Osteocyte (in vitro differentiated cells): ENCODE measurements around the gene LMO1. TPM values are rescaled to one million over a fixed set of nuclear protein-coding genes. Genes with fewer than 3 reads are reported as not detected.

ENCODE experiments used
- DNase-seq: peaks from one replicate; pipeline ENCODE4 v3.0.0; 2021; ENCODE audit warnings: mixed read lengths; ENCODE audit not compliant: unreplicated experiment; ENCODE audit errors: extremely low spot score
- H3K27ac Mint-ChIP-seq: one replicate; pipeline ENCODE4 v1.8.0; 2021; ENCODE audit warnings: mild to moderate bottlenecking, mixed read lengths; ENCODE audit not compliant: unreplicated experiment
- H3K27me3 Mint-ChIP-seq: one replicate; pipeline ENCODE4 v1.8.0; 2021; ENCODE audit warnings: mixed read lengths; ENCODE audit not compliant: unreplicated experiment
- H3K36me3 Mint-ChIP-seq: one replicate; pipeline ENCODE4 v1.8.0; 2021; ENCODE audit warnings: mixed read lengths; ENCODE audit not compliant: unreplicated experiment
- H3K4me1 Mint-ChIP-seq: one replicate; pipeline ENCODE4 v1.8.0; 2021; ENCODE audit warnings: mixed read lengths; ENCODE audit not compliant: unreplicated experiment
- H3K4me3 Mint-ChIP-seq: one replicate; pipeline ENCODE4 v1.8.0; 2021; ENCODE audit warnings: mild to moderate bottlenecking, moderate library complexity, mixed read lengths; ENCODE audit not compliant: unreplicated experiment
- H3K9me3 Mint-ChIP-seq: one replicate; pipeline ENCODE4 v1.8.0; 2021; ENCODE audit warnings: mixed read lengths; ENCODE audit not compliant: unreplicated experiment
- total RNA-seq: library from RNA; stranded (reverse); gene quantifications from 2 replicates; pipeline ENCODE4 v1.2.1, GENCODE V29; 2021
- TF ChIP-seq, protein P1 (sequence below): fragments of 200-600 bp; sonication (generic); IDR thresholded peaks from 2 replicates; pipeline ENCODE4 v1.5.0; 2021; ENCODE audit warnings: antibody characterized with exemption, mild to moderate bottlenecking, moderate library complexity

The LMO1 gene
- total RNA-seq, 1 donor from 2014 or later, result not detected

DNA sequence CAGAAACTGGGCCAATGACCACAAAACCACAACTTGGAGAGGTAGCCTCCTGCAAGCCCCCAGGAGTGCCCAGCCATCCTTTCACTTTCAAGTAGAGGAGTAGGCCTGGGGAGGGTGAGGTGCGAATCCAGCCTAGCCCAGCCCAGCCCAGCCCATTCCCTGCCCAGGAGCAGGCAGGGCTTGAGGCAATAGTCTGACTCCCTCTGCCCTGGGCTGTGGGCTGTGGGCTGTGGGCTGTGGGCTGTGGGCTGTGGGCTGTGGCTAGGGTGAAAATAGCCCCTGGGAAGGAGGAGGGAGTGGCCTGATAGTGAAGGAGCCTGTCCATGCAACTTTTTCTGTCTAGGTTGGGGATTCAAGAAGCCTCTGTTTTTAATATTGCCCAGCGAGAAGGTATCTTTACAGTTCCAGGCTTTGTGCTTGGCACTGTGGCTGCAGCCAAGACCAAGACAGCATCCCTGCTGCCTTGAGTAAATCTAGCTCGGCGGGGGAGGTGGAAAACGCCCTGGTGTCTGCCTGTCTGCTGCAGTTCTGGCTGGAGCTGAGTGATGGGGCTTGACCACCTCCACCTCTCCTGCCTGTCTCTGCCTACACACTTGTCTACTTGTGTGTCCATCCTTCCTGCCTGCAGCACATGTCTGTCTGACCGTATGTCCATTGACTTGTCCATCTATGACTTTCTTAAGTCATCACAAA, 40.7 kb downstream of the LMO1 start:
- H3K4me3 Mint-ChIP-seq, result no peak overlapping the region
- no peaks in the 10 kb centered on the region for H3K4me1 Mint-ChIP-seq
- H3K27ac Mint-ChIP-seq, result no peak overlapping the region
- DNase-seq, result no peak
- TF ChIP-seq, protein P1, sequence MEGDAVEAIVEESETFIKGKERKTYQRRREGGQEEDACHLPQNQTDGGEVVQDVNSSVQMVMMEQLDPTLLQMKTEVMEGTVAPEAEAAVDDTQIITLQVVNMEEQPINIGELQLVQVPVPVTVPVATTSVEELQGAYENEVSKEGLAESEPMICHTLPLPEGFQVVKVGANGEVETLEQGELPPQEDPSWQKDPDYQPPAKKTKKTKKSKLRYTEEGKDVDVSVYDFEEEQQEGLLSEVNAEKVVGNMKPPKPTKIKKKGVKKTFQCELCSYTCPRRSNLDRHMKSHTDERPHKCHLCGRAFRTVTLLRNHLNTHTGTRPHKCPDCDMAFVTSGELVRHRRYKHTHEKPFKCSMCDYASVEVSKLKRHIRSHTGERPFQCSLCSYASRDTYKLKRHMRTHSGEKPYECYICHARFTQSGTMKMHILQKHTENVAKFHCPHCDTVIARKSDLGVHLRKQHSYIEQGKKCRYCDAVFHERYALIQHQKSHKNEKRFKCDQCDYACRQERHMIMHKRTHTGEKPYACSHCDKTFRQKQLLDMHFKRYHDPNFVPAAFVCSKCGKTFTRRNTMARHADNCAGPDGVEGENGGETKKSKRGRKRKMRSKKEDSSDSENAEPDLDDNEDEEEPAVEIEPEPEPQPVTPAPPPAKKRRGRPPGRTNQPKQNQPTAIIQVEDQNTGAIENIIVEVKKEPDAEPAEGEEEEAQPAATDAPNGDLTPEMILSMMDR, result no peak
- H3K9me3 Mint-ChIP-seq, result no peaks in the 10 kb centered on the region
- H3K36me3 Mint-ChIP-seq, result no peaks in the 10 kb centered on the region
- H3K27me3 Mint-ChIP-seq, result peaks cover 5% of the 10 kb centered on the region

DNA sequence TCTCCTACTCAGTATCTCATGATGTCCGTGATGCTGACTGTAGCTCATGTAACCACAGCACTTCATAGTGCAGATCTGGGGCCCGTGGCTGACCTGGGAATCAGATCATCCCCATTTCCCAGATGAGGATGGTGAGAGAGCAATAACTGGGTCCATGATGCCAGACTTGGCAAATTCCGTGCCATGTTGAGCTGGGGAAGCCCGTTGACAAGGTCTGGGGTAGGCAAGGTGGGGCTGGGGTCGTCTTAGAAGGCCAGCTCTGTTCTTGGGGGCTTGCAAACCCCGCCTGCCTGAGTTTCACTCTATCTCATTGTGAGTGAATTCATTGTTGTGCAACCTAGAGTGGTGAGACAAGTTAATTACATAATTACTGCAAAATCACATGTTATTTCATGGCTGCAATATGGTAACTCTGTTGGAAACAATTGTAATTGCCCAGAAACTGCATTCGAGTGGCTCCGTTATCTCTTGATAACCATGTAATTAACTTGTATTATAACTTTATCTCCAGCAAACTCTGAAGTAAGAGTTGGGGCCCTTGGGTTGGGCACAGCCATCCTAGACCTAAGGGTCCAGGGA, 41.7 kb downstream of the LMO1 start:
- Mint-ChIP-seq H3K27ac (no peak overlapping the region), H3K27me3 (peaks cover 5% of the 10 kb centered on the region), H3K9me3 (no peaks in the 10 kb centered on the region), H3K36me3 (no peaks in the 10 kb centered on the region), H3K4me3 (no peak overlapping the region), H3K4me1 (no peaks in the 10 kb centered on the region)
- TF ChIP-seq, protein P1, result no peak
- no peak for DNase-seq

DNA sequence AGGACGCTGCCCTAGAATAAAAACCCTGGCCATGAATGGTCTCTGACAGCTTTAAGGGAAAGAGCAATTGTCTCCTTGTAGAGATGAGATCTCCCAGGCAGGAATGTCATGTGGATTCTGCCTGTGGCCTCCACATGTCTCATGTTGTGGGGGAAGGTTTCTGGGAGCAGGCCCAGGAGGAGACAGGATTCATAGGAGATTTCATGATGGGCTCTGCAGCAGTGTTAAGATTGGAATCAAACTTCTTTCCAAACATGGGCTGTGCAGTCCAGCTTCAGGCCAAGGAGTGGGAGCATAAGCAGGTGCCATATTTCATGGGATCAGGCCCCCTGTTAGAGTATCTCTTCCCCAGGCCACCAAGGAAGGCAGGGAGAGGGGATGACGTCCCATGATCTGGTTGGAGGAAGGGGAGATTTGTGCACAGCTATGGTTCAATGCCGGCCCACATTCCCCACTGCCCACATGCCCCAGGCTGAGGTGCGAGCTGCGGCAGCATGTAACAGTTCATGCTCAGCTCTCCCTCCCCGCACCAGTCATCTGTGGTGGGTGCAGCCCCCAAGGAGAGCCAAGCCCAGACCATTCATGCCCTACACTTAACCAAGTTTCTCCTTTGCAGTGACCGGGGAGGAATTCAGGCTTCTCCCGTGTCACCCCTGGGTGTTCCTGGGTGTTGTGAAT, 42.5 kb downstream of the LMO1 start:
- H3K27me3 Mint-ChIP-seq, result peaks cover 5% of the 10 kb centered on the region
- no peak overlapping the region for H3K4me3 Mint-ChIP-seq
- no peak for DNase-seq
- H3K27ac Mint-ChIP-seq, result no peak overlapping the region
- H3K36me3 Mint-ChIP-seq, result no peaks in the 10 kb centered on the region
- TF ChIP-seq, protein P1, result no peak
- H3K9me3 Mint-ChIP-seq, result no peaks in the 10 kb centered on the region
- no peaks in the 10 kb centered on the region for H3K4me1 Mint-ChIP-seq

DNA sequence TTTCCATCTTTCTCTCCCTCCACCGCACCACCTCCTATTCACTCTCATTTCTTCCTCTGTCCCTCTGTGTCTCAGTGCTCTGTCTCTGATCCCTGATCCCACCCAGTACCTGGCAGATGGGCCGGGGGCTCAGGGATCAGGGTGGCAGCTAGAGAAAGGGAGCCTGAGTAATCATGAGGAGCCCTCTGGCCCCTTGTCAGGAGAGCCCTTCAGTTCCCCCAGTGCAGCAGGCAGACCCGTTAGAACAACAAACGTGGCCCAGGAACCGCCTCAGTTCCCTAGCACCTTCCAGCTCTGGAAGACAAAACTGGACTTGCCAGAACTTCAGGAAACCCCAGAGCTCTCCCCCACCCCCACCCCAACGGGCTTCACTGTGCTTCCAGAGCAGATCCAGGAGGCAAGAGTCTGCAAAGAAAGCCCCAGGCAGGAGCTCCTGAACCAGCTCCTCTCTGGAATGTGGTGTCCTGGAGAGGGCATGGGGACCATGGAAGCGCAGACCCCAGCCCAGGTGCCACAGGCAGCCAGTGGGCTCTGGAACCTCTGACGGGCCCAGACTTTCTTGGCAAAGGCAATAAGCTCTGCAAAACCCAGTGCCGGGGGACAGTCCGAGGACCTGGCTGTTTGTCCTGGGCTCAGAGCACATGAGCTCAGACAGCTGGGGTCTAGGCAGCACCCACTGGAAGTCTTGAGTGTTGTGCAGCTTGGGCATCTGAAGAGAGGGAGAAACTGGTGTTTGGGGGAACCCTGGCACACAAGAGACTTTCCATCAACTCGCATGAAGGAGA, 43.2 kb downstream of the LMO1 start:
- H3K27ac Mint-ChIP-seq, result no peak overlapping the region
- H3K27me3 Mint-ChIP-seq, result peaks cover 12% of the 10 kb centered on the region
- no peaks in the 10 kb centered on the region for H3K36me3 Mint-ChIP-seq
- no peaks in the 10 kb centered on the region for H3K4me1 Mint-ChIP-seq
- no peak for DNase-seq
- H3K9me3 Mint-ChIP-seq, result no peaks in the 10 kb centered on the region
- TF ChIP-seq, protein P1, result no peak
- H3K4me3 Mint-ChIP-seq, result no peak overlapping the region
